ENCODE data around the gene ATP5F1D. TPM values are rescaled to one million over a fixed set of nuclear protein-coding genes. Genes with fewer than 3 reads are reported as not detected.

ATP5F1D gene
- total RNA-seq, 1 donor from 2014 or later = 24.8 TPM

DNA sequence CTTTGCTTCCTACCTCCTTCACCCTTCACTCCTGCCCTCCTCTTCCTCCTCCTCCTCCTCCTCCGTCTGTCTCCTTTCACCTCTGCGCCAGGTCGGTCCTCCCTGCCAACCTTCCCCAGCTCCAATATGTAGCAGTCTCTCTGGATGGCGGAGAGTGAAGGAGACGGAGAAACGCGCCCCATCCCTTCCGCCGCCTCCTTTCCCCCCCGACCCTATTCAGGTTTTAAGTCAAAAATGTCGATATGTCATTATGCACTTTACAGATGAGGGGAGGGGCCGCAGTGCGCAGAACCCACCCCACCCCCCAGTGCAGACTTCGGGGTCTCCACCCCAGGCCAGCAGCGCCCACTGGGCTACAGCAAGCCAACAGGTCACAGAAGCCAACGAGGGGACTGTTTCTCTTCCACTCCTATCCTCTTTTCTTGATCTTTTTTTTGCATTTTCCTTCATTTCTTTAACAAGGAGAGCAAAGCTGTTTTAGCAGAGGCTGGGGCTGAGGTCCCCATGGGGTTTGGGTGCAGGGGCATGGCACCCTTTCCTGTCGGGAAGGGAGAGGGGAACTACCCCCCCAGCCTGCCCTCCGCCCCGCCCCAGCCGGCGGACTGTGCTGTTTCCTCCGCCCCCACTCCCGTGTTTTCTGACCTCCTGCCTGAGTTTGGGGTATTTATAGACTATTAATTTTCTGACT is 16.1 kb downstream of the ATP5F1D start:
- DNase-seq (ENCODE audit: low spot score) = no peak

DNA sequence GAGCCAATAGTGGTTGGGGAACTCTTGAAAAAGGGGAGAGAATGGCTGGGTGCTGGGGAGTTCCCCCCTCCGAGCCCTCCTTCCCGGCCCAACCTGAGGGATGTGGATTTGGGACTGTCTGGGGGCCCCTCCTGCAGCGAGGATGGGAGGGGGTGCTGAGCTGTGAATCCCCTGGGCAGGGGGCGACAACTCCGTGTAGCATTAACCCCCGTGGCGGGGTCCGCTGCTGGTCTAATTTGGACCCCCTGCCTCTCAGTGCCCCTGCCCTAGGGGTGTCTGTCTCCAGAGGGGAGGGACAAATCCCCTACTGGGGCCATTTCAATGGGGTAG is 16.6 kb downstream of the ATP5F1D start:
- no peak for DNase-seq (ENCODE audit: low spot score)

- no peak for DNase-seq (ENCODE audit: low spot score)
These were observed 17.2 kb downstream of the ATP5F1D start for GRCh38 chr19:1258707-1259205.

DNA sequence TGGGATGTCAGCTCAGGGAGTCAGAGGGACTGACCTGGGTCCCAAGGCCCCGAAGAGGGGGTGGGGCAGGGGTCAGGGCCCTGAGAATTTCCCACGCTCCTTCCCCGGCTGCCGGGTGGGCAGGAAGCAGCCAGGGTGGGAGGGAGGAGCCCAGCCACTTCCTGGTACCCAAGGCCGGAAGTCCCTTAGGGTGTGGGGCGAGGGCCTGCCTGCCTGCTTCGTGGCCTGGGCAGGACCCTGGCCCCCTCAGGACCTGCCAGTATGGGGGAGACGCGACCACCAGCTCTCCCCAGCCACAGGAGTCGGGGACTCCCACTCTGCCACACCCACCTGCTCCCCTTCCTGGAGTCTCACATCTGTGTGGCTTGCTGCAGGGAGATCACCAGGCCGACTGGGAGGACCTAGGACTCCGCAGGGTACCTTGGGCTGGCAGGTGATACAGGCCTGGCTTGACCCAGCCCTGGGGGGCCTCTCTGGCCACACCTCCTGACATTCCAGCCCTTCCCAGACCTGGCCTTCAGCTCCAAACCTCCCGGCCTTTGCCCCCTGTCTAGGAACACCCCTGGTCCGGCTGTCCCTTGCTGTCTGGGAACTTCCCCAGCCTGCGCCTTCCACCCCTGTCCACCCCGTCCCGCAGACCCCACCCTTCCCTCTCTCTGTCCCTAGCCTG is 17.8 kb downstream of the ATP5F1D start:
- no peak for DNase-seq (ENCODE audit: low spot score)

GRCh38 chr19:1259876-1260748 is 18.6 kb downstream of the ATP5F1D start:
- no peak for DNase-seq (ENCODE audit: low spot score)

GRCh38 chr19:1260749-1261537 is 19.4 kb downstream of the ATP5F1D start:
- peak; percentile 98 for DNase-seq (ENCODE audit: low spot score)

DNA sequence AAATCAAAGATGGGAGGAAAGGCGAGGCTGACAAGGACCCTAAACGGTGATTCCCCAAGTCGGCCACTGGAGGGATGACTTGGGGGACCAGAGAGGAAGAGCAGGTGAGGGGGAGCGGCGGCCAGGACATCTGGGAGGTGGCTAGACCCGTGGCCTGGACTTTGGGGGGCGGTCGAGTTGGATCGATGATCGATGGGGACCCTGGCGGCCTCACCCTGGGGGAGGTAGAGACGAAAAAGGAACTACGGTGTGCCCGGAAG is 19.9 kb downstream of the ATP5F1D start:
- DNase-seq (ENCODE audit: low spot score) = no peak

DNA sequence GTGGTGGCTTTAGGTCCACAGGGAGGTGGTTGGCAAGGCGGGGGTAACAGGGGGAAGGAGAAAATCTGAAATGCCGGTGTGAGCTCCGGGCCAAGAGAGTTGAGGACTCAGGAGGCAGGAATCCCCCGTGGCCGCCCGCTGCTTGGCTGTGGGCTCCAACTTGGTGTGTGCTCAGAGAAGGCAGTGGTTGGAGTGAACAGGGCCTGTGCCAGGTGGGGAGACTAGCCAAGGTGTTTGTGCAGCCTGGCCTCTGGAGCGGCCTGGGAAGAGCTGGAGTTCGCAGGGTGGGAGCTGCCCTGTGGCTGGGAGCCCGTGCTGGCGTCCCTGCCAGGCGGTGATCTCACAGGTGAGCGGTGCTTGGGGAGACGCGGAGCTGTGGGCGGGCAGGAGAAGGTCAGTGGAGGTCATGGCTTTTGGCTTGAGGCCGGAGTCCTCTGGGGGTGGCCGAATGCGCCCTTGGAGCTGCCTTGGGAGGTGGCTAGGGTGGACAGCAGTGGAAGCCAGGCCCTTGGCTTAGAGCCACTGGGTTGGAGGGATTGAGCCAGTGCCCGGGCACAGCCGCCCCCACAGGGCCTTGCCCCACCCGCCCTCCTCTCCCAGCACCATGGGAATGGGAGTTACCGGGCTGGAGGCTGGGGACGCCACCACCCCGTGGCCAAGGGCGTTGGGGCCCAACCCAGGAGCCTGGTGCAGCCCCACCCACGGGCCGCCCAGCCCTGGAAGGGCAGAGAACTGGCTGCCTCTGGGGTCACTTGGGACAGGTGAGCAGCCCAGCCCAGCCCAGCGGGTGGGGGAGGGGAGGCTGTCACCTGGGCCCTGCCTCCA is 20.5 kb downstream of the ATP5F1D start:
- DNase-seq (ENCODE audit: low spot score) = no peak

GRCh38 chr19:1262623-1263123 is 21.1 kb downstream of the ATP5F1D start:
- DNase-seq (ENCODE audit: low spot score) = peak; percentile 75

DNA sequence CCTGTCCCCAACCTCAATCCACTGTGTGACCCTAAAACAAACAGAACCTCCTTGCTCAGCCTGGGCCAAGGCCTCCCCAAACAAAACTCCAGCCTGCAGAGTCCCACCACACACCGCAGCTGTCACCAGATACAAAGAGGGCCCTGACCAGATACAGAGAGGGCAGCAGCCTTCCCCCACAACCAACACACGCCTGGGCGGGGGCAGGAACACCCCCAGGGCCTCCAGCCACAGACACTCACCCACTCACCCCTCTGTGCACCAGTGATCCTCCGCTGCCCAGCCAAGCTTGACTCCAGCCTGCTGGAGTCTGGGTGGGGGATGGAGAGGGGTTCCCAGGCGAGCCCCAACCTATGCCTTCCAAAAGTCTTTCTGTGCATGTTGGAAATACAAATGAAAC is 21.6 kb downstream of the ATP5F1D start:
- DNase-seq (ENCODE audit: low spot score) = no peak

- DNase-seq (ENCODE audit: low spot score) = peak; percentile 88
These were observed 23.5 kb downstream of the ATP5F1D start for GRCh38 chr19:1264801-1265614.

GRCh38 chr19:1265615-1266128 is 24.1 kb downstream of the ATP5F1D start:
- DNase-seq (ENCODE audit: low spot score) = peak; percentile 69

GRCh38 chr19:1266129-1266915 is 24.8 kb downstream of the ATP5F1D start:
- peak; percentile 93 for DNase-seq (ENCODE audit: low spot score)

- DNase-seq (ENCODE audit: low spot score) = no peak
These were observed 25.4 kb downstream of the ATP5F1D start for GRCh38 chr19:1266916-1267476.

DNA sequence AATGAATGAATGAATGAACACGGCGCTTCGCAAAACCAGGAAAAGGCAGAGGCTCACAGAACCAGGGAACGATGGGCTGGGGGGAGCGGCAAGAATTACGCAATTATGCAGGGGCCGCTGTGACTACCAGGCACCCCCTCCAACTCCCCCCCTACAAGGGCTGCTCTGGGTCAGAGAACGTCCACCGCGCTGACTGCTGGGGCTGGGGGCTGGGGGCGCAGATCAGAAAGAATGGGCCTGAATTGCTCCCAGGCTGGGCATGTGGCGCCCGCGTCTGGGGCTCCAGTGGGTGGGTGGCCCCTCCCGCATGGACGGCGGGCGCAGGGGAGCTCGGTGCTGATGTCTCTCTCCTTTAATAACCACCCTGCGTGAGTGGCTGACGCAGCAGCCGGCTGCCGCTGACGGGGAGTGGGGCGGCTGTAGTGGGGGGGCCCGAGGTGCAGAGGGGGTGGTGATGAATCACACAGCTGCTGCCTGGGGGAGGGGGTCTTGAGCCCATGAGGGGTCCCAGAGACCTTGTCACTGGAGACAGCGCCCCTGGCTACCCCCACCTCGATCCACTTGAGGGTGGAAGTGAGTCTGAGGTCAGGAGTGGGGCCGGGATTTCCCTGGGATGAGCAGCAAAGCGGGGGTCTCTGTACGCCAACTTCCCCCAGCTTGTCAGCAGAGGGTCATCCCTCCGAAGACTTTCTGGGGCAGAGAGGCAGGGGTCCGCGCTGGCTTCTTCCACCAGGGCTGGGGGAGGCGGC is 26.1 kb downstream of the ATP5F1D start:
- DNase-seq (ENCODE audit: low spot score) = no peak

- no peak for DNase-seq (ENCODE audit: low spot score)
These were observed 26.9 kb downstream of the ATP5F1D start for GRCh38 chr19:1268226-1269064.

DNA sequence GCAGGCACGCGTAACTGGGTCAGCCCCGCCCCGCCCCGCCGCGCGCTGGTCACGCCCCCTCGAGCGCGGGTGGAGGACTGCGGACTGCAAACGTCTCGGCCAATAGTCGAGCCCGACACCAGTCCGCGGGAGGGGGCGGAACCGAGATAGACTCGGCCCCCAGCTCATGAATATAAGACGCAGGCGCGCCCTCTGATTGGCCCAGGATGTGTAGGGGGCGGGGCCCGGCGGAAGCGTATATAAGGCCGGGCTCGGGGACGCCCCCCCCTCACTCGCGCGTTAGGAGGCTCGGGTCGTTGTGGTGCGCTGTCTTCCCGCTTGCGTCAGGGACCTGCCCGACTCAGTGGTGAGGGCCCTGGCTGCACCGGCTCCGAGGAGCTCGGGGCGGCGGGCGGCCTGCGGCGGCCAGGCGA is 27.5 kb downstream of the ATP5F1D start, which contains the start of gene CIRBP:
Gene CIRBP (plus strand): TSS at position 268 of the 413 bp plus-strand sequence. CDS start 1,602 bp downstream, outside the sequence.
- DNase-seq (ENCODE audit: low spot score) = peak; percentile 99
